Hippocampal formation (tissue), 2 donors: ENCODE results near the gene ZNF785.
"Not testable (repeated sequence)": the region's sequence is repeated elsewhere in the genome, so short reads cannot be mapped to it uniquely, and the experiment has no call there.

Experiments
- DNase-seq, 2 donors: peaks; one replicate each; lab custom pipeline; 2025; lab: John Stamatoyannopoulos, UW

The ZNF785 gene

GRCh38 chr16:30565984-30566383 is 19.5 kb downstream of the ZNF785 start:
- DNase-seq: no peak

GRCh38 chr16:30565526-30565925 is 20.0 kb downstream of the ZNF785 start:
- DNase-seq: no peak

GRCh38 chr16:30562021-30562420 is 23.5 kb downstream of the ZNF785 start:
- DNase-seq: no peak

GRCh38 chr16:30561089-30561816 is 24.2 kb downstream of the ZNF785 start:
- DNase-seq: no peak

- DNase-seq: no peak
Observed at GRCh38 chr16:30559690-30560089, 25.8 kb downstream of the ZNF785 start.

GRCh38 chr16:30558789-30559377 is 26.6 kb downstream of the ZNF785 start:
- no peak for DNase-seq

- DNase-seq: peak; percentile 97 to 98
Observed at GRCh38 chr16:30557957-30558788, 27.3 kb downstream of the ZNF785 start, which contains the start of gene ZNF764. Gene ZNF764 (minus strand): TSS chr16:30558374. CDS start chr16:30558182, 192 bp downstream.

GRCh38 chr16:30557707-30557956 is 27.9 kb downstream of the ZNF785 start:
- no peak for DNase-seq

GRCh38 chr16:30556125-30556473 is 29.4 kb downstream of the ZNF785 start:
- DNase-seq: no peak

- no peak for DNase-seq
Observed at GRCh38 chr16:30555315-30556124, 30.0 kb downstream of the ZNF785 start.

- no peak for DNase-seq
Observed at GRCh38 chr16:30554557-30555314, 30.8 kb downstream of the ZNF785 start.

- DNase-seq: no peak
Observed at GRCh38 chr16:30553393-30553899, 32.1 kb downstream of the ZNF785 start.

- DNase-seq: no peak
Observed at GRCh38 chr16:30552956-30553355, 32.5 kb downstream of the ZNF785 start.

- DNase-seq: no peak
Observed at GRCh38 chr16:30551781-30552180, 33.7 kb downstream of the ZNF785 start.

GRCh38 chr16:30548416-30549253 is 36.9 kb downstream of the ZNF785 start:
- no peak for DNase-seq

GRCh38 chr16:30546115-30546514 is 39.4 kb downstream of the ZNF785 start:
- DNase-seq: no peak

- no peak for DNase-seq
Observed at GRCh38 chr16:30543067-30543466, 42.4 kb downstream of the ZNF785 start.

GRCh38 chr16:30541502-30542329 is 43.8 kb downstream of the ZNF785 start:
- no peak for DNase-seq

- DNase-seq: not testable (repeated sequence)
Observed at GRCh38 chr16:30540916-30541464, 44.5 kb downstream of the ZNF785 start.
